HepG2 (cell line): ENCODE data around the gene SAMD5. TPM values are rescaled to one million over a fixed set of nuclear protein-coding genes. Genes with fewer than 3 reads are reported as not detected.

Experiments used
- ATAC-seq: fragments of 200-7000 bp; cut with Tn5 transposase; 3 replicates; pipeline ENCODE4 v1.9.1; 2020; ENCODE audit warnings: mild to moderate bottlenecking, moderate library complexity
- BruUV-seq: library from RNA; stranded (reverse); fragments of 400-500 nt; replicated peaks from 2 replicates; lab custom pipeline; 2021; lab: Mats Ljungman, UMichigan
- CTCF ChIA-PET: fragments of 300-600 bp; formaldehyde crosslinking; extraction: SDS; loops from one replicate; lab custom pipeline; 2021; ENCODE audit warnings: low total read pairs, inconsistent platforms, low intra/inter-chr PET ratio; lab: Yijun Ruan, JAX
- POLR2A ChIA-PET: fragments of 350-600 bp; sonication (Branson Sonifier 250); formaldehyde crosslinking; loops from one replicate; lab custom pipeline; 2020; ENCODE audit warnings: antibody characterized with exemption, inconsistent platforms; lab: Yijun Ruan, JAX
- DNase-seq: peaks from one replicate; pipeline ENCODE4 v3.0.0-alpha.2; 2015; ENCODE audit warnings: low spot score
- FAIRE-seq: peaks from 3 replicates; lab custom pipeline; 2011; peaks lifted over from hg19 to GRCh38; lab: Jason Lieb, UNC
- H2AFZ ChIP-seq: one replicate; pipeline ENCODE4 v1.6.1; 2011; ENCODE audit warnings: low read length, inconsistent platforms
- H3K27ac ChIP-seq: fragments of 300-600 bp; 3 replicates; pipeline ENCODE4 v1.8.0; 2011; ENCODE audit warnings: mixed run types, mild to moderate bottlenecking, mixed read lengths, low read length, inconsistent platforms; ENCODE audit not compliant: insufficient read depth; ENCODE audit errors: extremely low read length
- H3K27me3 ChIP-seq, 2 experiments: fragments of 200-600 bp in 1 of 2; 2 replicates in 1 of 2; 3 replicates in 1 of 2; pipeline versions ENCODE4 v1.6.0 to v1.8.0; 2011; ENCODE audit warnings: low read length in 2 of 2, mild to moderate bottlenecking in 2 of 2, moderate library complexity in 2 of 2, inconsistent platforms in 1 of 2; ENCODE audit not compliant: insufficient read depth in 2 of 2, control insufficient read depth in 1 of 2
- H3K36me3 ChIP-seq, 2 experiments: fragments of 200-600 bp in 1 of 2; replicated peaks in 1 of 2; 2 replicates in 1 of 2; 3 replicates in 1 of 2; pipeline versions ENCODE4 v1.5.1 to v1.8.0; 2011; ENCODE audit warnings: low read length in 2 of 2, inconsistent platforms in 1 of 2; ENCODE audit not compliant: insufficient read depth in 2 of 2, control insufficient read depth in 1 of 2
- H3K4me1 ChIP-seq: 2 replicates; pipeline ENCODE4 v1.5.1; 2012; ENCODE audit warnings: low read length, inconsistent platforms; ENCODE audit not compliant: insufficient read depth
- H3K4me2 ChIP-seq: 2 replicates; pipeline ENCODE4 v1.6.0; 2011; ENCODE audit warnings: low read depth, low read length, inconsistent platforms
- H3K4me3 ChIP-seq, 3 experiments: fragments of 200-600 bp in 1 of 3; sonication (generic), shearing (Covaris generic) in 1 of 3; replicated peaks in 1 of 3; 2 replicates each; pipeline ENCODE4 v1.5.1; 2011 to 2016; ENCODE audit warnings: low read length in 3 of 3, inconsistent platforms in 2 of 3, low read depth in 2 of 3, mild to moderate bottlenecking in 2 of 3, control low read depth in 1 of 3, mixed read lengths in 1 of 3; ENCODE audit not compliant: insufficient read depth in 1 of 3
- H3K79me2 ChIP-seq: one replicate; pipeline ENCODE4 v1.6.1; 2011; ENCODE audit warnings: low read length, inconsistent platforms; ENCODE audit not compliant: insufficient read depth
- H3K9ac ChIP-seq: 2 replicates; pipeline ENCODE4 v1.6.0; 2011; ENCODE audit warnings: mild to moderate bottlenecking, low read depth, low read length, inconsistent platforms; ENCODE audit not compliant: insufficient read depth
- H3K9me3 ChIP-seq: 2 replicates; pipeline ENCODE4 v1.5.1; 2012; ENCODE audit warnings: mild to moderate bottlenecking, low read length
- H4K20me1 ChIP-seq: 2 replicates; pipeline ENCODE4 v1.6.0; 2011; ENCODE audit warnings: inconsistent platforms, mild to moderate bottlenecking, low read length, moderate library complexity; ENCODE audit not compliant: insufficient read depth
- ZNF557 ChIP-seq: sonication (generic); formaldehyde crosslinking; IDR thresholded peaks from 2 replicates; pipeline ENCODE4 v1.4.0; 2020; ENCODE audit warnings: missing genetic modification reagents
- WGBS: methylation state at CpG from one replicate; pipeline ENCODE4 v1.1.6; 2017; ENCODE audit warnings: low lambda C conversion rate; 5-methylcytosine and 5-hydroxymethylcytosine counted together
- in situ Hi-C: cut with HindIII; loops from 2 replicates; pipeline ENCODE4 v1.10.0; 2017; ENCODE audit warnings: low pct_unique_long_range_greater_than_20kb; ENCODE audit not compliant: extremely low pct_ligation_motif_present
- intact Hi-C: fragments of 100-400 bp; cut with micrococcal nuclease; formaldehyde crosslinking; loops from one replicate; pipeline ENCODE4 v1.10.0; 2022; ENCODE audit not compliant: unreplicated experiment
- polyA plus RNA-seq, 8 experiments: library from polyadenylated mRNA; depleted of rRNA in 3 of 8; stranded (reverse) in 7 of 8; unstranded in 1 of 8; fragments of >200 nt; fragmentation: Illumina TruSeq in 4 of 8; extraction: Trizol in 4 of 8; gene quantifications; 2 replicates each; pipeline versions ENCODE4 v1.2.1 to v1.2.3, GENCODE V29; 2011 to 2016; ENCODE audit warnings: low read depth in 4 of 8, missing spikeins in 1 of 8, mixed read lengths in 1 of 8; ENCODE audit not compliant: insufficient read depth in 1 of 8
- total RNA-seq, 5 experiments: library from RNA; depleted of rRNA; stranded (reverse); fragments of >200 nt; fragmentation: Illumina TruSeq; extraction: Trizol; gene quantifications; 2 replicates each; pipeline ENCODE4 v1.2.3, GENCODE V29; 2016; ENCODE audit warnings: low read depth in 1 of 5
- TF ChIP-seq, protein P1 (sequence below): sonication (generic); formaldehyde crosslinking; IDR thresholded peaks from 2 replicates; pipeline ENCODE4 v1.5.0; 2020; ENCODE audit warnings: missing genetic modification reagents, mild to moderate bottlenecking, borderline replicate concordance
- TF ChIP-seq, protein P2 (sequence below): sonication (generic); formaldehyde crosslinking; conservative IDR thresholded peaks from 2 replicates; pipeline ENCODE4 v1.4.0; 2020; ENCODE audit warnings: missing genetic modification reagents
- TF ChIP-seq, protein P3 (sequence below): sonication (generic); formaldehyde crosslinking; IDR thresholded peaks from 2 replicates; pipeline ENCODE4 v1.4.0; 2020; ENCODE audit warnings: missing genetic modification reagents

Gene SAMD5
- total and polyA plus RNA-seq, 2 of the 13 experiments (the other 11 are each of a cell fraction or from before 2014, with no cell fraction given) = 0.02 to 0.07 TPM

DNA sequence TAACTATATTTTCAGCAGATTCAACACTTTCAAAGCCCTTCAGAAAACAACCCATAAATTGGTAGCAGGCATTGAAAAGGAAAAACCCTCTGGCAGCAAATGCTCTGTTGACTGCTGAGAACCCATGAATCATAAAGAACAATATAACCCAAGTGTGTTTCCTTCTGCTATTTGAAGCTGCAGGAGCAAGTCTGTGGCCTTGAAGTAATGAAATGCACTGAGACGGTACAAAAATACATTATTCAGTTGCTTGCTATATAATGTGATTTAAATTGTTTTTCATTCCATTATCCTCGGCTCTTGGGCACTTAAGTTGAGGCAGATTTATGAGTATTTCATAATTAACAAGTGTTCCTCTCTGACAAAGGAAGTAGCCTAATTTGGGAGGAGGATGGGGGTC is 40.6 kb upstream of the SAMD5 start:
- no peaks in the 10 kb centered on the region for H3K36me3 ChIP-seq
- no peaks in the 10 kb centered on the region for H3K4me1 ChIP-seq
- H3K9me3 ChIP-seq = no peaks in the 10 kb centered on the region
- TF ChIP-seq, protein P1, sequence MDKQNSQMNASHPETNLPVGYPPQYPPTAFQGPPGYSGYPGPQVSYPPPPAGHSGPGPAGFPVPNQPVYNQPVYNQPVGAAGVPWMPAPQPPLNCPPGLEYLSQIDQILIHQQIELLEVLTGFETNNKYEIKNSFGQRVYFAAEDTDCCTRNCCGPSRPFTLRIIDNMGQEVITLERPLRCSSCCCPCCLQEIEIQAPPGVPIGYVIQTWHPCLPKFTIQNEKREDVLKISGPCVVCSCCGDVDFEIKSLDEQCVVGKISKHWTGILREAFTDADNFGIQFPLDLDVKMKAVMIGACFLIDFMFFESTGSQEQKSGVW = no peak
- TF ChIP-seq, protein P2, sequence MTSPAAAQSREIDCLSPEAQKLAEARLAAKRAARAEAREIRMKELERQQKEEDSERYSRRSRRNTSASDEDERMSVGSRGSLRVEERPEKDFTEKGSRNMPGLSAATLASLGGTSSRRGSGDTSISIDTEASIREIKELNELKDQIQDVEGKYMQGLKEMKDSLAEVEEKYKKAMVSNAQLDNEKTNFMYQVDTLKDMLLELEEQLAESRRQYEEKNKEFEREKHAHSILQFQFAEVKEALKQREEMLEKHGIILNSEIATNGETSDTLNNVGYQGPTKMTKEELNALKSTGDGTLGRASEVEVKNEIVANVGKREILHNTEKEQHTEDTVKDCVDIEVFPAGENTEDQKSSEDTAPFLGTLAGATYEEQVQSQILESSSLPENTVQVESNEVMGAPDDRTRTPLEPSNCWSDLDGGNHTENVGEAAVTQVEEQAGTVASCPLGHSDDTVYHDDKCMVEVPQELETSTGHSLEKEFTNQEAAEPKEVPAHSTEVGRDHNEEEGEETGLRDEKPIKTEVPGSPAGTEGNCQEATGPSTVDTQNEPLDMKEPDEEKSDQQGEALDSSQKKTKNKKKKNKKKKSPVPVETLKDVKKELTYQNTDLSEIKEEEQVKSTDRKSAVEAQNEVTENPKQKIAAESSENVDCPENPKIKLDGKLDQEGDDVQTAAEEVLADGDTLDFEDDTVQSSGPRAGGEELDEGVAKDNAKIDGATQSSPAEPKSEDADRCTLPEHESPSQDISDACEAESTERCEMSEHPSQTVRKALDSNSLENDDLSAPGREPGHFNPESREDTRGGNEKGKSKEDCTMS (CRISPR knock-in tag) = no peak
- TF ChIP-seq ZNF557 (CRISPR knock-in tag) = no peak
- TF ChIP-seq, protein P3, sequence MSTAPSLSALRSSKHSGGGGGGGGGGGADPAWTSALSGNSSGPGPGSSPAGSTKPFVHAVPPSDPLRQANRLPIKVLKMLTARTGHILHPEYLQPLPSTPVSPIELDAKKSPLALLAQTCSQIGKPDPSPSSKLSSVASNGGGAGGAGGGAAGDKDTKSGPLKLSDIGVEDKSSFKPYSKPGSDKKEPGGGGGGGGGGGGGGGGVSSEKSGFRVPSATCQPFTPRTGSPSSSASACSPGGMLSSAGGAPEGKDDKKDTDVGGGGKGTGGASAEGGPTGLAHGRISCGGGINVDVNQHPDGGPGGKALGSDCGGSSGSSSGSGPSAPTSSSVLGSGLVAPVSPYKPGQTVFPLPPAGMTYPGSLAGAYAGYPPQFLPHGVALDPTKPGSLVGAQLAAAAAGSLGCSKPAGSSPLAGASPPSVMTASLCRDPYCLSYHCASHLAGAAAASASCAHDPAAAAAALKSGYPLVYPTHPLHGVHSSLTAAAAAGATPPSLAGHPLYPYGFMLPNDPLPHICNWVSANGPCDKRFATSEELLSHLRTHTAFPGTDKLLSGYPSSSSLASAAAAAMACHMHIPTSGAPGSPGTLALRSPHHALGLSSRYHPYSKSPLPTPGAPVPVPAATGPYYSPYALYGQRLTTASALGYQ (CRISPR knock-in tag) = no peak
- no peaks in the 10 kb centered on the region for H3K27me3 ChIP-seq
- intact Hi-C loops = no loop called here
- no peak overlapping the region for H3K9ac ChIP-seq
- H4K20me1 ChIP-seq = no peaks in the 10 kb centered on the region
- no peak for DNase-seq
- H3K27ac ChIP-seq = no peak overlapping the region
- no peak for FAIRE-seq
- ChIA-PET POLR2A (no interaction called here), CTCF (no interaction called here)
- no peak overlapping the region for H2AFZ ChIP-seq
- no peaks in the 10 kb centered on the region for H3K79me2 ChIP-seq
- WGBS = 0% methylated on average over 2 of the region's 2 CpGs
- no peak for ATAC-seq
- BruUV-seq = no TSS peak
- in situ Hi-C loops = no loop called here
- no peak overlapping the region for H3K4me3 ChIP-seq
- no peak overlapping the region for H3K4me2 ChIP-seq
